Activated T-cell treated with anti-CD3 and anti-CD28 coated beads, Interleukin-2, amount 50 U/mL, for 4 hours (primary cell): Measurements from ENCODE around the gene MACROD2. TPM values are rescaled to one million over a fixed set of nuclear protein-coding genes. Genes with fewer than 3 reads are reported as not detected.

Experiments
- ATAC-seq, 2 donors: fragments of 200-7000 bp; cut with Tn5 transposase; one replicate each; pipeline ENCODE4 v1.10.0; 2021
- DNase-seq: peaks from one replicate; pipeline ENCODE4 v3.0.0-alpha.2; 2020
- H3K27me3 Mint-ChIP-seq: one replicate; pipeline ENCODE4 v1.8.0; 2021; ENCODE audit warnings: low read depth, mixed read lengths
- H3K36me3 Mint-ChIP-seq: one replicate; pipeline ENCODE4 v1.8.0; 2022; ENCODE audit warnings: mixed read lengths; ENCODE audit not compliant: insufficient read depth
- H3K4me1 Mint-ChIP-seq: one replicate; pipeline ENCODE4 v1.8.0; 2021; ENCODE audit warnings: low read depth, mixed read lengths
- H3K4me3 Mint-ChIP-seq: one replicate; pipeline ENCODE4 v1.8.0; 2021; ENCODE audit warnings: mild to moderate bottlenecking, moderate library complexity, mixed read lengths
- H3K9me3 Mint-ChIP-seq: one replicate; pipeline ENCODE4 v1.8.0; 2021; ENCODE audit warnings: mixed read lengths
- total RNA-seq, 3 donors: library from RNA; stranded (reverse); gene quantifications; one replicate each; pipeline ENCODE4 v1.2.1, GENCODE V29; 2021

MACROD2 gene
- total RNA-seq, 3 donors from 2014 or later = 0.10 TPM; not detected in 2

GRCh38 chr20:14335052-14335451 is 339.7 kb downstream of the MACROD2 start:
- DNase-seq (no peak), ATAC-seq (no peak)
- no peaks in the 10 kb centered on the region for H3K27me3 Mint-ChIP-seq
- H3K9me3 Mint-ChIP-seq = peaks cover 2% of the 10 kb centered on the region
- H3K36me3 Mint-ChIP-seq = no peaks in the 10 kb centered on the region
- no peak overlapping the region for H3K4me3 Mint-ChIP-seq
- no peaks in the 10 kb centered on the region for H3K4me1 Mint-ChIP-seq

DNA sequence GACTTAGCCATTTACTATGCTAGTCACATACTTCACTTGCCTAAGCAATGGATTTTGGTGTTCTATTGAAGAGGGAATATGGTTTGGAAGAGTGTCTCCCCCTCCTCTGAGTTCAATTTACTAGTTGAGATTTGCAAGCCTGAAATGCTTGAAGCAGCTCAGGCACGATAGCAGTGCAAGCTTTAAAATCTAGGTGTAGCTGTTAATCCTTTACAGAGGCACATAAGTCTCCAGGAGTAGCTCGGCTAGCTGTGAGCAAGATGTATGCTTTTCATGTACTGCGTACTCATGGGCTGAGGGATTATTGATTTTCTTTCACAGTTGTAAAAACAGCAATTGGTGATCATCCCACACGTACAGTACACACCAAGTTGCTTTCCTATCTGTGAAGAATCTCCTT is 341.4 kb downstream of the MACROD2 start:
- DNase-seq (no peak), ATAC-seq (no peak)
- H3K4me3 Mint-ChIP-seq = no peak overlapping the region
- H3K9me3 Mint-ChIP-seq = no peaks in the 10 kb centered on the region
- no peaks in the 10 kb centered on the region for H3K36me3 Mint-ChIP-seq
- H3K4me1 Mint-ChIP-seq = no peaks in the 10 kb centered on the region
- H3K27me3 Mint-ChIP-seq = no peaks in the 10 kb centered on the region

- DNase-seq (no peak), ATAC-seq (no peak)
- no peaks in the 10 kb centered on the region for H3K36me3 Mint-ChIP-seq
- no peaks in the 10 kb centered on the region for H3K4me1 Mint-ChIP-seq
- H3K4me3 Mint-ChIP-seq = no peak within 1 kb of the TSS
- H3K27me3 Mint-ChIP-seq = no peaks in the 10 kb centered on the region
- no peaks in the 10 kb centered on the region for H3K9me3 Mint-ChIP-seq
These were observed 342.3 kb downstream of the MACROD2 start, which contains the start of gene FLRT3 for GRCh38 chr20:14337400-14338171. Gene FLRT3 (minus strand): TSS chr20:14337612. CDS start chr20:14327506, 10,106 bp downstream.

DNA sequence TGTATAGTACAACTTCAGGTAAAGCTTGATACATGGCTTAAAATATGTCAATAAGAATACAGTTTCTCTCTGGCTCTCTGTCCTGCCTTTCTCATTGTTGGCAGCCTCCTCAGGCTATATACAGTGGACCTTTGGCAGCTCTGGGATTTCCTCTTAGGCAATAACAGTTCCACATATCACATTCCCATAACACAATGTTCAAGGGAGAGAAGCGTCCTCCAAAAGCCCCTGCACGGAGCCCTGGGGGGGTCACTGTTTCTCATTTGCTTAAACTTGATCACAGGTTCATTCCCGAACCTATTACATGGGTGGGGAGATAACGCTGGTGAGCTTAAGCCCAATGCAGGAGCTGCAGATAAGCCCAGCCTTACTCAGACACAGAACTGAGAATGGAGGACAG is 346.5 kb downstream of the MACROD2 start:
- ATAC-seq (no peak), DNase-seq (no peak)
- Mint-ChIP-seq H3K36me3 (no peaks in the 10 kb centered on the region), H3K27me3 (no peaks in the 10 kb centered on the region), H3K9me3 (no peaks in the 10 kb centered on the region), H3K4me3 (no peak overlapping the region), H3K4me1 (no peaks in the 10 kb centered on the region)

GRCh38 chr20:14342918-14343317 is 347.6 kb downstream of the MACROD2 start:
- DNase-seq (no peak), ATAC-seq (no peak)
- Mint-ChIP-seq H3K9me3 (no peaks in the 10 kb centered on the region), H3K4me3 (no peak overlapping the region), H3K27me3 (no peaks in the 10 kb centered on the region), H3K36me3 (no peaks in the 10 kb centered on the region), H3K4me1 (no peaks in the 10 kb centered on the region)

DNA sequence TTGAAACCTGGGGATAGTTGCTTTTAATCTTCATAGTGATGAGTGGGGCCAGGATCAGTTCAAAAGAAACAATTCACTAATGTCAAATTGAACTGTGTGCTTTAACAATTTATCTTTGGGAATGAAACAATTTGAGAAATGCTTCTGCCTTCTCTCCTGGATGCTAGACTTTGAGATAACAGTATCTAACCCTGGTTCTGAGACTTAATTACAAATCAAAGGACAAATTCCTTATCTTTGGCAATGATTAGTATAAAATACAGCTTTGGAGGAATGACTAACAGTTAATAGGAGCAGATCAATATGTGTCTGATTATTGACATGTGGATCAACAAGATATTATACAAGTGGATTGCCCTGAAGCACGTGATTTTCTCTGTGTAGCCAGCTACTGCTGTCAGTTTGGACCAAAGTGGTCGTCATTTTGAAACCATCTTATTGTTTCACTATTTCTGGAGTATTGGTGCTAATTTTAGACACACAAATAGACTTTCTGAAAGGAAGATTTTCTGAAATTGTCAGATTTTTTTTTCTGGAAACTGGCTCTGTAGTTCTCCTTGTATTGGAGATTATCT is 348.3 kb downstream of the MACROD2 start:
- no peaks in the 10 kb centered on the region for H3K36me3 Mint-ChIP-seq
- no peaks in the 10 kb centered on the region for H3K4me1 Mint-ChIP-seq
- DNase-seq (no peak), ATAC-seq (no peak)
- H3K4me3 Mint-ChIP-seq = no peak overlapping the region
- no peaks in the 10 kb centered on the region for H3K27me3 Mint-ChIP-seq
- no peaks in the 10 kb centered on the region for H3K9me3 Mint-ChIP-seq

DNA sequence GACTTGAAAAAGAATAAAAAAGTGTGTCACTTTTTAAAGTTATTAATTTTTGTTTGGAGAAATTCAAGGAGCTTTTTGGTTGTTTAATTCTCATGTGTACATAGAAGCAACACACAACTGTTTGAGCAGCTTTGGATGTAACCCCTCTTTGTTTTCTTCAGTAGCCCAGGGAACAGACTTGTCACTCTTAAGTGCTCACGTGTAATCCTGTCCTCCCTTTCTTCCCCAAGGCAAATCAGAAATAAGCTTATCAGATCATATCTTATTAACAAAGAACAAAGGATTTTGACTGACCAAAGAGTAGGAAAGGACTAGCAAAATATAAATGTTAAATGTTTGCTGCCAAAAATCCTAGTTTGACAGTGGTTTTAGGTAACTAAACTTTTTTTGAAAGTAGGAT is 349.4 kb downstream of the MACROD2 start:
- DNase-seq = no peak
- no peaks in the 10 kb centered on the region for H3K36me3 Mint-ChIP-seq
- no peak overlapping the region for H3K4me3 Mint-ChIP-seq
- H3K9me3 Mint-ChIP-seq = no peaks in the 10 kb centered on the region
- ATAC-seq = no peak
- no peaks in the 10 kb centered on the region for H3K27me3 Mint-ChIP-seq
- H3K4me1 Mint-ChIP-seq = no peaks in the 10 kb centered on the region

- no peaks in the 10 kb centered on the region for H3K27me3 Mint-ChIP-seq
- no peak overlapping the region for H3K4me3 Mint-ChIP-seq
- DNase-seq (no peak), ATAC-seq (no peak)
- H3K9me3 Mint-ChIP-seq = peaks cover 3% of the 10 kb centered on the region
- no peaks in the 10 kb centered on the region for H3K4me1 Mint-ChIP-seq
- no peaks in the 10 kb centered on the region for H3K36me3 Mint-ChIP-seq
These were observed 360.5 kb downstream of the MACROD2 start for GRCh38 chr20:14355791-14356190.

GRCh38 chr20:14360416-14360815 is 365.1 kb downstream of the MACROD2 start:
- Mint-ChIP-seq H3K9me3 (peaks cover 11% of the 10 kb centered on the region), H3K4me3 (no peak overlapping the region), H3K27me3 (no peaks in the 10 kb centered on the region), H3K4me1 (no peaks in the 10 kb centered on the region), H3K36me3 (no peaks in the 10 kb centered on the region)
- ATAC-seq (no peak), DNase-seq (no peak)

- no peaks in the 10 kb centered on the region for H3K36me3 Mint-ChIP-seq
- H3K27me3 Mint-ChIP-seq = no peaks in the 10 kb centered on the region
- H3K4me3 Mint-ChIP-seq = no peak overlapping the region
- no peaks in the 10 kb centered on the region for H3K4me1 Mint-ChIP-seq
- ATAC-seq (no peak), DNase-seq (no peak)
- H3K9me3 Mint-ChIP-seq = peaks cover 16% of the 10 kb centered on the region
These were observed 366.4 kb downstream of the MACROD2 start for GRCh38 chr20:14361509-14362345.

- Mint-ChIP-seq H3K27me3 (no peaks in the 10 kb centered on the region), H3K4me1 (no peaks in the 10 kb centered on the region), H3K4me3 (no peak overlapping the region), H3K9me3 (peaks cover 18% of the 10 kb centered on the region), H3K36me3 (no peaks in the 10 kb centered on the region)
- ATAC-seq (no peak), DNase-seq (no peak)
These were observed 378.9 kb downstream of the MACROD2 start for GRCh38 chr20:14374196-14374595.

GRCh38 chr20:14375416-14375985 is 380.2 kb downstream of the MACROD2 start:
- H3K4me1 Mint-ChIP-seq = no peaks in the 10 kb centered on the region
- H3K9me3 Mint-ChIP-seq = peaks cover 18% of the 10 kb centered on the region
- DNase-seq (no peak), ATAC-seq (no peak)
- no peaks in the 10 kb centered on the region for H3K36me3 Mint-ChIP-seq
- no peaks in the 10 kb centered on the region for H3K27me3 Mint-ChIP-seq
- no peak overlapping the region for H3K4me3 Mint-ChIP-seq

GRCh38 chr20:14378326-14378725 is 383.0 kb downstream of the MACROD2 start:
- ATAC-seq (no peak), DNase-seq (no peak)
- Mint-ChIP-seq H3K36me3 (no peaks in the 10 kb centered on the region), H3K9me3 (peaks cover 13% of the 10 kb centered on the region), H3K27me3 (no peaks in the 10 kb centered on the region), H3K4me3 (no peak overlapping the region), H3K4me1 (no peaks in the 10 kb centered on the region)

DNA sequence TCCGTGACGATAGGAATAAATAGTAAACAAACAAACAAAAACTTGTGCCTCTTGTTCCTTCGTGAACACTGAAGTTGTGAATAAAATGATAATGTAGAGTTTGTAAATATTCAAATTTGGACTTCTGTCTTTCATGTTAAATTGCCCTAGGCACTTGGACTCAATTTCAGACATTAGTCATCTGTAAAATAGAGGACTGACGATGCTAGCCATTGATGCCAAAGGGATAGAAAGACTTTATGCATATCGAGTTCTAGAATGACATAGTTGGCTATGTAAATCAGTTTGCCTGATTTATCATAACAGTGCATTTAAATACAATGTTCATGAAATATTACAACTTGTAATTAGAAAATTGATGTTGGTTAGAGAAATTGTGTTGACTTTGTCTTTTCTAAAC is 388.0 kb downstream of the MACROD2 start:
- no peaks in the 10 kb centered on the region for H3K4me1 Mint-ChIP-seq
- ATAC-seq = no peak
- H3K27me3 Mint-ChIP-seq = no peaks in the 10 kb centered on the region
- no peak for DNase-seq
- H3K4me3 Mint-ChIP-seq = no peak overlapping the region
- H3K36me3 Mint-ChIP-seq = no peaks in the 10 kb centered on the region
- peaks cover 5% of the 10 kb centered on the region for H3K9me3 Mint-ChIP-seq
